NCI-H2029 treated with DMSO at 0.1 percent for 48 hours (cell line): ENCODE data around the gene F2RL1.
"Not testable (repeated sequence)": the region's sequence is repeated elsewhere in the genome, so short reads cannot be mapped to it uniquely, and the experiment has no call there.

Experiments used
- DNase-seq: peaks from one replicate; lab custom pipeline; 2025; lab: John Stamatoyannopoulos, UW

The F2RL1 gene

DNA sequence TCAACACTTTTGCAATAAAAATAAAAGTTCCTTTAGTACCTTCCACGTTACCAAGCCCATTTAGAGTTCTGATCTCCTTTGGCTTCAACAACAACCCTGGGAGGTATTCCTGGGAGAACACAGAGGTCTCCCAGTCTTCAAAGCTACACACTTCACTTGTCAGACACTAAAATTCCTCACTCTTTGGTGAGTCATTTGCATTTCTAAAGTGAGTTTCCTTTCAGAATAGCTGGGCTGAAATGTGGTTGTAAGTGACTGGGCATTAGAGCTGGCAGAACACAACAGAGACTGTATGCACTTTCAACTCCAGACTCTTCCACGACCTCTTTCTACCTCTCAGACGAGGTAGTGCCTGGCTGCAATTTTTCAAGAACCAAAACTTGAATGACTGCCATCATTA is 11.5 kb upstream of the F2RL1 start:
- no peak for DNase-seq

DNA sequence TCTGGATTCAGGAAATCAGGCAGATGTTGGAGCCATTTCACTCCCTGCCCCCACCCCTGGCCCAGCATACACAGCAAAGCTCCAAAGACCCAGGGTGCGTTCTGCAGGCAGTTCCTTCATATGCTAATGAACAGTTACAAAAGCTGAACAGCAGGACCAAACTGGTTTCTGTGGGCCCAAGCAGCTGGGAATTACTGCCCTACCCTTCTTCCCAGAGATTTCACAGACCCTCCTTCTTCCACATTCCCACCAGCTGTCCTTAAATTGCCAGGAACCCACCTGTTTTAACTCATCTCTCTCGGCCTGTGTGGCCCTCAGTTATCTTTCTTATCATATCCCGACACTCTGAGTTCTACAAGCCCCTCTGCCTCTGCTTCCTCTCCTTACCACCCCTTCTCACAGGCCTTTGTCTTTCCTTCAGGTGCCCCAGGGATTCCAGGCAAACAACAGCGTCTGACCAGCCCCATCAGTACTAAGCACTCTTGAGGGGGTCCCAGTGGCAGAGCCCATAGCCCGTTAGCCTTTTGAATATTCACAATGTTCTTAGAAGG is 10.6 kb upstream of the F2RL1 start:
- DNase-seq = no peak

GRCh38 chr5:76809141-76809540 is 9.7 kb upstream of the F2RL1 start:
- no peak for DNase-seq

DNA sequence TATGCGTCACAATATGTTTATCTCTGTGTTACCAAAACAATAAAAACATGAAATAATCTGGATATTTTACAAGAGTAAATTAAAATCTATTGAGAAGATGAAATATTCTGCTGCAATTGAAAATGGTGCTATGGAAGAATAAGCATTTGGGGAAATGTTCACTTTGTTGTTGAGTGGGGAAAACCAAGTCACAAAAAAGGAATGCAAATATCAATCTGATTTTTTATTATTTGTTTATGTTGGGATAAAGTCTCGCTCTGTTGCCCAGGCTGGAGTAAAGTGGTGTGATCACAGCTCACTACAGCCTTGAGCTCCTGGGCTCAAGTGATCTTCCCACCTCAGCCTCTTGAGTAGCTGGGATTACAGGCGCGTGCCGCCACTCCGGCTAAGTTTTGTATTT is 8.6 kb upstream of the F2RL1 start:
- DNase-seq = no peak

GRCh38 chr5:76811214-76811613 is 7.6 kb upstream of the F2RL1 start:
- no peak for DNase-seq

DNA sequence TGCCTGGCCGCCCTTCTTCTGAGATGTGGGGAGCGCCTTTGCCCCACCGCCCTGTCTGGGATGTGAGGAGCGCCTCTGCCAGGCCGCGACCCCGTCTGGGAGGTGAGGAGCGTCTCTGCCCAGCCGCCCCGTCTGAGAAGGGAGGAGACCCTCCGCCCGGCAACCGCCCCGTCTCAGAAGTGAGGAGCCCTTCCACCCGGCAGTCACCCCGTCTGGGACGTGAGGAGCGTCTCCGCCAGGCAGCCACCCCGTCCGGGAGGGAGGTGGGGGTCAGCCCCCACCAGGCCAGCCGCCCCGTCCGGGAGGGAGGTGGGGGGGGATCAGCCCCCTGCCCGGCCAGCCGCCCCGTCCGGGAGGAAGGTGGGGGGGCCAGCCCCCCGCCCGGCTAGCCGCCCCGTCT is 6.6 kb upstream of the F2RL1 start:
- DNase-seq = not testable (repeated sequence)

DNA sequence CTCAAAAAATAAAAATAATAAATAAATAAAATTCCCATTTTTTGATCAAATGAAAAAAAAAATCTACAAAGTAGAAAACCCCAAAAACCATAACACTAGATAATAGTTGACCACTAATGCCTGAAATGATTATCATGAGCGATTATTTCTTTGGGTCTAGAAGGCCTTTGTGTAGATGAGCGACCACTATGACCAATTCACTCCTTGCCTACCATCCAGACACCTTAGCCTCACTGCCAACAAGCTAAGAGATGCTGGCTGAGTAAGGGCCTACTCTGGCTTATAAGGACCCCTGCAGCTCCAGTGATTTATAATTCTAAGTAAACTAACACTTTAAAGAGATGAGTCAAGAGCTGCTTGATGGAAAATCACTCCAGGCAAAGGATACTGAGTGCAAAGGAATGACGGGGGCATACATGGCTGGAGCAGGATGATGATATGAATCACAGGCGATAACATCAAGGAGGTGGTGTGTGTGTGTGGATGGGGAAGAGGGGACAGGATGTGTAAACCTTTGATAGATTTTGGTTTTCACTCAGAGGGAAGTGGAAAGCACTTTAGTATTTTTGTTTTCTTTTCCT is 4.8 kb upstream of the F2RL1 start:
- no peak for DNase-seq

GRCh38 chr5:76816110-76816831 is 2.6 kb upstream of the F2RL1 start:
- no peak for DNase-seq

GRCh38 chr5:76819851-76820525 is 1.2 kb downstream of the F2RL1 start:
- DNase-seq = no peak

- DNase-seq = no peak
Observed at GRCh38 chr5:76820526-76820890, 1.7 kb downstream of the F2RL1 start.

- no peak for DNase-seq
Observed at GRCh38 chr5:76821136-76821535, 2.3 kb downstream of the F2RL1 start.

GRCh38 chr5:76822105-76822731 is 3.4 kb downstream of the F2RL1 start:
- DNase-seq = not testable (repeated sequence)

GRCh38 chr5:76826416-76826815 is 7.6 kb downstream of the F2RL1 start:
- DNase-seq = not testable (repeated sequence)

DNA sequence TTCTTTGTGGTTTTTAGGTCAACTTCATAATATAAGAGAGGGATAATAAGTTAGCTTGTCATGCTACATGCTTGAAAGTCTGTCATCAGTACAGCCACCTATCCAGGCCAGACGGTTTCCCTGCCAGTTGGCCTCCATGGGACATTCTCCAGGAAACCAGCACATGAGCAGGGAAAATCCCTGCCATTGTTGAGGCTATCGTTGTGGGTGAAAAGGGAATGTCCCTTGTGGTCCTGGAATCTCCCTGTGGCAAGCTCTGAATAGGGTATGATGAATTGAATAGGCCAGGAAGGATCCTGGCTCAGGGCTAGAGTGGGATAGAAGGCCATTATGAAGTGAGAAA is 12.3 kb downstream of the F2RL1 start:
- no peak for DNase-seq

DNA sequence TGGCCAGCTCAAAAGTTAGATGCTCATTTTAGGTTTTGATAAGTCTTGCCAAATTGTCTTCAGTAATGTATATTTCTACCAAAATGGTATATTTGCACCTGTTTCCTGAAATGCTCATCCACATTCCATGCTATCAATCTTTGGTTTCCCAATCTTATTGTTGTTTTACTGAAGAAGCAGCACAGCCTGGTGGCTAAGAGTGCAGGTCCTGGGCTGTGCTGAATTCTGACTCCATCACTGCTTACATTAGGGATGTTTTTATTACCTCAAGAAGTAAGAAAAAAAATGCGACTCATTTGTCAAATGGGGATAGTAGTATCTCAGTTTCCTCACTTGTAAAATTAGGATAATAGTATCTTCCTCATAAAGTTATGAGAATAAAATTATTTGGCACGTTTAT is 17.4 kb downstream of the F2RL1 start:
- no peak for DNase-seq

DNA sequence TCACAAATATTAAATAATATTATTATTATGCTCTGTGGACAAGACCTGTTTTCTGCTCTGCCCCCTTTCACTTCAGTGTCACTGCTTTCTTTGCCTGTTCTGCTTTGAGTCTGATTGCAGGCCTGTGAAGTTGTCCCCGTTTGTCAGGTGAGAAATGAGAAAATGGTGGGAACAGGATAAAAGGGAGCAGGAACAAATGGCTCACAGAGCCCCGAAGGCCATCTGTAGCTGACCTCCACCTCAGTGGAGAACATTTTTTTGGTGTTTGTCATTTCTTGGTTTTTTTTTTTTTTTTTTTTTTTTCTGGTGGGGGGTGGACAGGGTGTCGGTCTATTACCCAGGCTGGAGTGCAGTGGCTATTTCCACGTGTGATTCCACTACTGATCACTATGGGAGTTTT is 17.8 kb downstream of the F2RL1 start:
- DNase-seq = no peak

- no peak for DNase-seq
Observed at GRCh38 chr5:76838481-76839261, 19.8 kb downstream of the F2RL1 start.

DNA sequence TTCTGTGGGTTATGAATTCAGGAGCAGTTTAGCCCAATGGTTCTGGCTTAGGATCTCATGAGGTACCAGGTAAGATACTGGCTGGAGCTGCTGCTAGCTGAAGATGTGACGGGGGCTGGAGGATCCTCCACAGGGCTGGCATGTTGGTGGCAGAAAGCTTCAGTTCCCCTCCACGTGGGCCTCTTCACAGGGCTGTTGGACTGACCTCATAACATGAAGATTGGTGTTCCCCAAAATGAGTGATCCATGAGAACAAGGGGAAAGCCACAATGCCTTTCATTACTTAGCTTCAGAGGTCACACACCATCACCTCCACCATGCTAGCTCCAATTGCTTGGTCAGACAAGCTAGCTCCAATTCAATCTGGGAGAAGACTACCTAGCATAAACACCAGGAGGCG is 22.5 kb downstream of the F2RL1 start:
- no peak for DNase-seq

- DNase-seq = no peak
Observed at GRCh38 chr5:76845890-76846289, 27.1 kb downstream of the F2RL1 start.

GRCh38 chr5:76849419-76850291 is 30.8 kb downstream of the F2RL1 start, which contains the start of gene S100Z:
S100Z (plus strand) TSS chr5:76850014; CDS start chr5:76875360, 25,346 bp downstream.
- no peak for DNase-seq
